GM12878 (cell line): ENCODE results near the gene LAD1. TPM values are rescaled to one million over a fixed set of nuclear protein-coding genes. Genes with fewer than 3 reads are reported as not detected.

ENCODE experiments used
- ATAC-seq: fragments of 200-7000 bp; cut with Tn5 transposase; 3 replicates; pipeline ENCODE4 v1.9.1; 2020; ENCODE audit warnings: mild to moderate bottlenecking, moderate library complexity
- BruUV-seq: library from RNA; stranded (reverse); fragments of 400-500 nt; replicated peaks from 2 replicates; lab custom pipeline; 2021; lab: Mats Ljungman, UMichigan
- CTCF ChIA-PET: fragments of 300-600 bp; sonication (Branson Sonifier 250); formaldehyde crosslinking; extraction: SDS; loops from one replicate; lab custom pipeline; 2021; ENCODE audit warnings: inconsistent platforms; lab: Yijun Ruan, JAX
- POLR2A ChIA-PET: fragments of 350-600 bp; formaldehyde crosslinking; extraction: SDS; loops from one replicate; lab custom pipeline; 2021; ENCODE audit warnings: inconsistent platforms; lab: Charles Lee
- RAD21 ChIA-PET: fragments of 300-600 bp; sonication (Branson Sonifier 250); formaldehyde crosslinking; loops from one replicate; lab custom pipeline; 2023; ENCODE audit warnings: antibody characterized with exemption; ENCODE audit not compliant: unreplicated experiment; lab: Charles Lee
- SMC1A ChIA-PET: fragments of 300-600 bp; sonication (Branson Sonifier 250); formaldehyde crosslinking; loops from one replicate; lab custom pipeline; 2023; ENCODE audit not compliant: unreplicated experiment, uncharacterized antibody; lab: Charles Lee
- DNase-seq: peaks from one replicate; pipeline ENCODE4 v3.0.0-alpha.2; 2011; ENCODE audit warnings: low read depth, low spot score
- FAIRE-seq: peaks from 3 replicates; lab custom pipeline; 2011; peaks lifted over from hg19 to GRCh38; lab: Jason Lieb, UNC
- H2AFZ ChIP-seq: 2 replicates; pipeline ENCODE4 v1.6.0; 2011; ENCODE audit warnings: low read depth, low read length, control low read depth; ENCODE audit not compliant: control insufficient read depth
- H3K27ac ChIP-seq: 2 replicates; pipeline ENCODE4 v1.5.1; 2011; ENCODE audit warnings: control low read depth; ENCODE audit not compliant: control insufficient read depth, insufficient read depth
- H3K27me3 ChIP-seq, 2 experiments: replicated peaks in 1 of 2; 2 replicates each; pipeline versions ENCODE4 v1.6.0 to v1.6.1; 2011; ENCODE audit warnings: low read length in 1 of 2; ENCODE audit not compliant: control insufficient read depth in 2 of 2, insufficient read depth in 2 of 2
- H3K36me3 ChIP-seq, 2 experiments: 2 replicates each; pipeline ENCODE4 v1.5.1; 2011; ENCODE audit warnings: low read length in 1 of 2; ENCODE audit not compliant: control insufficient read depth in 2 of 2, insufficient read depth in 2 of 2
- H3K4me1 ChIP-seq: 2 replicates; pipeline ENCODE4 v1.6.1; 2011; ENCODE audit warnings: mild to moderate bottlenecking, low read length, moderate library complexity, mixed read lengths; ENCODE audit not compliant: control insufficient read depth, insufficient read depth
- H3K4me2 ChIP-seq: 2 replicates; pipeline ENCODE4 v1.6.0; 2011; ENCODE audit warnings: control low read depth; ENCODE audit not compliant: control insufficient read depth, insufficient read depth
- H3K4me3 ChIP-seq: fragments of 200-600 bp; sonication (generic); 2 replicates; pipeline ENCODE4 v1.5.1; 2016
- H3K79me2 ChIP-seq: 2 replicates; pipeline ENCODE4 v1.6.0; 2011; ENCODE audit warnings: low read length; ENCODE audit not compliant: control insufficient read depth, insufficient read depth
- H3K9ac ChIP-seq: 2 replicates; pipeline ENCODE4 v1.8.0; 2011; ENCODE audit warnings: low read length, control low read depth, mixed read lengths; ENCODE audit not compliant: control insufficient read depth, insufficient read depth
- H3K9me3 ChIP-seq: replicated peaks from 3 replicates; pipeline ENCODE4 v1.5.1; 2011; ENCODE audit warnings: mild to moderate bottlenecking, low read length; ENCODE audit not compliant: control insufficient read depth, insufficient read depth
- H4K20me1 ChIP-seq: 2 replicates; pipeline ENCODE4 v1.6.0; 2011; ENCODE audit not compliant: control insufficient read depth, insufficient read depth
- BACH1 ChIP-seq: fragments of 450-650 bp; IDR thresholded peaks from 2 replicates; pipeline ENCODE4 v1.6.1; 2017; ENCODE audit warnings: mild to moderate bottlenecking, borderline replicate concordance
- MEF2B ChIP-seq: fragments of 450-650 bp; IDR thresholded peaks from 2 replicates; pipeline ENCODE4 v1.6.1; 2018; ENCODE audit warnings: mild to moderate bottlenecking, moderate library complexity; ENCODE audit not compliant: partially characterized antibody, poor library complexity, severe bottlenecking
- MXI1 ChIP-seq: fragments of 150-350 bp; IDR thresholded peaks from 2 replicates; pipeline ENCODE4 v1.6.1; 2011; ENCODE audit warnings: low read depth, mild to moderate bottlenecking, inconsistent platforms, low read length, improper control_type of control experiment
- ZBED1 ChIP-seq: IDR thresholded peaks from 2 replicates; pipeline ENCODE4 v1.6.1; 2016; ENCODE audit warnings: borderline replicate concordance
- WGBS: methylation state at CpG from one replicate; pipeline ENCODE4 v1.1.6; 2016; ENCODE audit warnings: low lambda C conversion rate; ENCODE audit not compliant: insufficient replicate concordance, insufficient coverage; ENCODE audit errors: missing lambda C conversion rate; 5-methylcytosine and 5-hydroxymethylcytosine counted together
- in situ Hi-C: fragments of 300-500 bp; cut with MboI; formaldehyde crosslinking; loops from 9 replicates; pipeline ENCODE4 v1.14.3; 2018; ENCODE audit warnings: mixed read lengths
- intact Hi-C: fragments of 100-400 bp; cut with micrococcal nuclease; formaldehyde crosslinking; loops from one replicate; pipeline ENCODE4 v1.14.2; 2022; ENCODE audit not compliant: unreplicated experiment
- polyA plus RNA-seq, 11 experiments: library from polyadenylated mRNA; depleted of rRNA in 4 of 11; unstranded in 6 of 11; stranded (reverse) in 5 of 11; fragments of >200 nt; fragmentation: Nextera tagmentation in 4 of 11; fragmentation: Illumina TruSeq in 1 of 11; extraction: Ambion mirVana in 4 of 11; extraction: Trizol in 1 of 11; gene quantifications; 1 replicate in 1 of 11; 2 replicates in 10 of 11; pipeline versions ENCODE4 v1.2.1 to v1.2.3, GENCODE V29; 2011 to 2016; ENCODE audit warnings: inconsistent platforms in 2 of 11, missing spikeins in 2 of 11, low read depth in 1 of 11
- total RNA-seq, 4 experiments: library from RNA; depleted of rRNA in 3 of 4; stranded (reverse); fragments of >200 nt in 3 of 4; fragmentation: Illumina TruSeq in 1 of 4; extraction: Trizol in 1 of 4; gene quantifications; 2 replicates each; pipeline versions ENCODE4 v1.2.1 to v1.2.3, GENCODE V29; 2013 to 2021
- TF ChIP-seq, protein P1 (sequence below): fragments of 450-650 bp; IDR thresholded peaks from 2 replicates; pipeline ENCODE4 v1.6.1; 2017; ENCODE audit warnings: antibody characterized with exemption, mild to moderate bottlenecking, moderate library complexity

The LAD1 gene
- total and polyA plus RNA-seq, 10 of the 15 experiments (the other 5 are each of a cell fraction or from before 2014, with no cell fraction given) = 0.05 to 0.48 (median 0.32) TPM; not detected in 3

DNA sequence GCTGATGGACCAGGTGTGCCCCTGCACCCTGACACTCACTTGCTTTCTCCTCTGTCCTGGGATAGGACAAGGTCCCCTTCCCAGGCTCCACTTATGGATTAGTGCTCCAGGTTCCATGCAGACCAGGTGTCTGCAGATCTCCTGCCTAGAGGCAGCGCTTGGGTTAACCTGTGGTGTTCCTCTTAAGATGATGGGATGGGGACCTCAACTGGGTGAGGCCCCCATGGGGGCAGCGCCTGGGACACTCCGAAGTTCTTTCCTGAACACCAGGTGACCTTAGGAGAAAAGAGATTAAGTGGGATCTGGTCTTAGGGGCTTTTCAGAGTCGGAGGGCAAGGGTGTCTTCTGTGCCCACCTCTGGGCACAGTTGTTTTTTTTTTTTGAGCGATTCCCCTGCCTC, 42.9 kb downstream of the LAD1 start:
- H3K4me1 ChIP-seq = no peaks in the 10 kb centered on the region
- no peak overlapping the region for H3K4me2 ChIP-seq
- POLR2A ChIA-PET = no interaction called here
- in situ Hi-C loops (no loop called here), intact Hi-C loops (no loop called here)
- 9% methylated on average over 5 of the region's 5 CpGs for WGBS
- H3K36me3 ChIP-seq = no peaks in the 10 kb centered on the region
- H3K9ac ChIP-seq = no peak overlapping the region
- TF ChIP-seq, protein P1, sequence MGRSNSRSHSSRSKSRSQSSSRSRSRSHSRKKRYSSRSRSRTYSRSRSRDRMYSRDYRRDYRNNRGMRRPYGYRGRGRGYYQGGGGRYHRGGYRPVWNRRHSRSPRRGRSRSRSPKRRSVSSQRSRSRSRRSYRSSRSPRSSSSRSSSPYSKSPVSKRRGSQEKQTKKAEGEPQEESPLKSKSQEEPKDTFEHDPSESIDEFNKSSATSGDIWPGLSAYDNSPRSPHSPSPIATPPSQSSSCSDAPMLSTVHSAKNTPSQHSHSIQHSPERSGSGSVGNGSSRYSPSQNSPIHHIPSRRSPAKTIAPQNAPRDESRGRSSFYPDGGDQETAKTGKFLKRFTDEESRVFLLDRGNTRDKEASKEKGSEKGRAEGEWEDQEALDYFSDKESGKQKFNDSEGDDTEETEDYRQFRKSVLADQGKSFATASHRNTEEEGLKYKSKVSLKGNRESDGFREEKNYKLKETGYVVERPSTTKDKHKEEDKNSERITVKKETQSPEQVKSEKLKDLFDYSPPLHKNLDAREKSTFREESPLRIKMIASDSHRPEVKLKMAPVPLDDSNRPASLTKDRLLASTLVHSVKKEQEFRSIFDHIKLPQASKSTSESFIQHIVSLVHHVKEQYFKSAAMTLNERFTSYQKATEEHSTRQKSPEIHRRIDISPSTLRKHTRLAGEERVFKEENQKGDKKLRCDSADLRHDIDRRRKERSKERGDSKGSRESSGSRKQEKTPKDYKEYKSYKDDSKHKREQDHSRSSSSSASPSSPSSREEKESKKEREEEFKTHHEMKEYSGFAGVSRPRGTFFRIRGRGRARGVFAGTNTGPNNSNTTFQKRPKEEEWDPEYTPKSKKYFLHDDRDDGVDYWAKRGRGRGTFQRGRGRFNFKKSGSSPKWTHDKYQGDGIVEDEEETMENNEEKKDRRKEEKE = no peak
- TF ChIP-seq ZBED1 (no peak), BACH1 (no peak), MXI1 (no peak), MEF2B (no peak)
- TF ChIP-seq, all 136 proteins: peak for 0
- FAIRE-seq = no peak
- no peak for ATAC-seq
- Histone ChIP-seq H3K9me3 (no peaks in the 10 kb centered on the region), H3K4me3 (no peak overlapping the region), H3K27ac (no peak overlapping the region), H3K27me3 (peaks cover 0 to 4% of the 10 kb centered on the region in 2 experiments; a peak in 2 of 4 replicates), H4K20me1 (no peaks in the 10 kb centered on the region), H3K79me2 (no peaks in the 10 kb centered on the region), H2AFZ (no peak overlapping the region)
- no peak for DNase-seq
- ChIA-PET SMC1A (interaction anchor here (1.2 kb wide), 1 partner anchor 61 kb away, joined by 4 read pairs; no protein-coding TSS in a partner anchor), RAD21 (no interaction called here), CTCF (no interaction called here)
- no TSS peak for BruUV-seq
